Measurements from ENCODE around the gene FUT8. TPM values are rescaled to one million over a fixed set of nuclear protein-coding genes. Genes with fewer than 3 reads are reported as not detected.

The FUT8 gene
- total RNA-seq, 4 donors from 2014 or later, result 5.5 to 25.4 (median 8.8) TPM

DNA sequence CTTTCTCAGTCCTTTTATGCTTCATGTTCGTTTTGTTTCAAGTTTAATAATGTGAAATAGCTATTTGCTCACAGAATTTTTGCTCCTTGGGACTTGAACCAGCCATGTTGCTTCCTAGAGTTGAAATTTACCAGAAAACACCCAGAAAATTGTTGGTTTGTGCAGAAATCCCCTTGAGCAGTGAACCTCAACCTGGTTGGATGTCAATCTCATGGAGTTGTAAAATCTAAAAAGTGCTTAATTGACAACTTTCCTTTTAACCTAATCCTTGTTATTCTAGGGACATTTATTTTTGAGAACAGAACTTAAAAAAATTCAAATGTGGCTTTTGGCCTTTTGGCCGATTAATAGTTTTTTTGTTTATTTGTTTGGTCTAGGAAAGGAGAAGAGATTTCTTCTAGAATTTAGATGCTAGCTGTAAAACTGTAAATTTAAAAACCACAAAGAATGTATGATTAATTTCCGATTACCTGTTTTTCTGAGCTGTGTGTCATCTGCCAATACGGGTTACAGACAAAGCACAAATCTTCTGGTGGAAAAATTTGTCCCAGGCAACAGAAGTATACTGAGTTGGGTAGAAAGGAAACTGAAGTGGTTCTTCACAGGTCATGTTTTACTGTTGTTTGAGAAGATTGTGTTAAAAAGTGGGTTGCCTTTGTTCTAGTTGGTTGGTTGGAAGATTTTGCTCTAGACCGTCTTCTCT, 154.4 kb downstream of the FUT8 start:
- 78 to 87% methylated on average over 5 of the region's 5 CpGs for WGBS, 2 donors

DNA sequence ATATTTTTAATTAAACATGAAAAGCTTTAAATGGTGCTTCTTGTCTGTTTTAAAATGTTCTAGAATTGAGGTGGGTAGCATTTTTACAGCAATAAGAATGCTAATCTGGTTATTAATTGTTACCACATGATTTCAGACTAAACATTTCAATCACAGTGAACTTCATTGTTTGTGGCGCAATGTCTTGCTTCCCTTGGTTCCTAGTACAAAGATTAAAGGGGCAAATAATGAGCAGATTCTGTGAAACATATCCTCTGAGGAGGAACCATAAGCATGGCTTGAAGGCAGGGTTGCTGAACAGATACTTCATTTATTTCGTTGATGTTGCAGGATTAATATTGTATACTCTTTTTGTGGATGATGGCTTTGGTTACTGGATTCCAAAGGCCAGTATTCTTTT, 162.1 kb downstream of the FUT8 start:
- intact Hi-C loops (cut with DNase I), result no loop called here
- H3K27me3 ChIP-seq, result no peaks in the 10 kb centered on the region
- no peak overlapping the region for H3K4me3 ChIP-seq
- no peaks in the 10 kb centered on the region for H3K9me3 ChIP-seq
- H3K36me3 ChIP-seq, result no peaks in the 10 kb centered on the region
- 60 to 69% methylated on average over 2 of the region's 2 CpGs for WGBS, 2 donors
- H3K27ac ChIP-seq, result no peak overlapping the region
- TF ChIP-seq POLR2A (IDR thresholded peaks at IDR 0.05), result no peak
- TF ChIP-seq, protein P1, sequence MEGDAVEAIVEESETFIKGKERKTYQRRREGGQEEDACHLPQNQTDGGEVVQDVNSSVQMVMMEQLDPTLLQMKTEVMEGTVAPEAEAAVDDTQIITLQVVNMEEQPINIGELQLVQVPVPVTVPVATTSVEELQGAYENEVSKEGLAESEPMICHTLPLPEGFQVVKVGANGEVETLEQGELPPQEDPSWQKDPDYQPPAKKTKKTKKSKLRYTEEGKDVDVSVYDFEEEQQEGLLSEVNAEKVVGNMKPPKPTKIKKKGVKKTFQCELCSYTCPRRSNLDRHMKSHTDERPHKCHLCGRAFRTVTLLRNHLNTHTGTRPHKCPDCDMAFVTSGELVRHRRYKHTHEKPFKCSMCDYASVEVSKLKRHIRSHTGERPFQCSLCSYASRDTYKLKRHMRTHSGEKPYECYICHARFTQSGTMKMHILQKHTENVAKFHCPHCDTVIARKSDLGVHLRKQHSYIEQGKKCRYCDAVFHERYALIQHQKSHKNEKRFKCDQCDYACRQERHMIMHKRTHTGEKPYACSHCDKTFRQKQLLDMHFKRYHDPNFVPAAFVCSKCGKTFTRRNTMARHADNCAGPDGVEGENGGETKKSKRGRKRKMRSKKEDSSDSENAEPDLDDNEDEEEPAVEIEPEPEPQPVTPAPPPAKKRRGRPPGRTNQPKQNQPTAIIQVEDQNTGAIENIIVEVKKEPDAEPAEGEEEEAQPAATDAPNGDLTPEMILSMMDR (IDR thresholded peaks at IDR 0.05), result no peak
- DNase-seq, result no peak
- no peaks in the 10 kb centered on the region for H3K4me1 ChIP-seq

More for the DNA sequence above, 154.4 kb downstream of the FUT8 start:
- no peaks in the 10 kb centered on the region for H3K9me3 ChIP-seq
- no peaks in the 10 kb centered on the region for H3K4me1 ChIP-seq
- no peaks in the 10 kb centered on the region for H3K27me3 ChIP-seq
- intact Hi-C loops (cut with DNase I), result no loop called here
- H3K27ac ChIP-seq, result no peak overlapping the region
- no peak overlapping the region for H3K4me3 ChIP-seq
- H3K36me3 ChIP-seq, result peaks cover 0 to under 1% (median 0%) of the 10 kb centered on the region in 3 donors
- no peak for DNase-seq
- no peak for TF ChIP-seq POLR2A (IDR thresholded peaks at IDR 0.05)
- TF ChIP-seq, protein P1 (IDR thresholded peaks at IDR 0.05), result no peak

DNA sequence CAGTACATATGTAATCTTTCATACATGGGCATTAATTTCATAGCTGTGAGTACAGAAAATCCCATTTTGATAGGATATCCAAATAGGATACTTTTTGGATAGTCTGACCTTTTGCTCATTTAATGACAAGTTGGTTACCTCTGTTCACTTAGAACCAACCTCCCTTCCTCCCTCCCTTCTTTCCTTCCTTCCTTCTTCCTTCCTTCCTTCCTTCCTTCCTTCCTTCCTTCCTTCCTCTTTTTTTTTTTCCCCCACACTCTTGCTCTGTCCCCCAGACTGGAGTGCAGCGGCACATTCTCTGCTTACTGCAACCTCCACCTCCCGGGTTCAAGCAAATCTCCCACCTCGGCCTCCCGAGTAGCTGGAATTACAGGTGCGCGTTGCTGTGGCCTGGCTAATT, 162.9 kb downstream of the FUT8 start:
- Histone ChIP-seq H3K4me3 (no peak overlapping the region), H3K36me3 (no peaks in the 10 kb centered on the region), H3K4me1 (no peaks in the 10 kb centered on the region), H3K27ac (no peak overlapping the region), H3K9me3 (no peaks in the 10 kb centered on the region), H3K27me3 (no peaks in the 10 kb centered on the region)
- no peak for DNase-seq
- WGBS, 2 donors, result 90 to 96% methylated on average over 6 of the region's 6 CpGs
- TF ChIP-seq POLR2A (IDR thresholded peaks at IDR 0.05), result no peak
- TF ChIP-seq, protein P1 (IDR thresholded peaks at IDR 0.05), result no peak
- intact Hi-C loops (cut with DNase I), result no loop called here

DNA sequence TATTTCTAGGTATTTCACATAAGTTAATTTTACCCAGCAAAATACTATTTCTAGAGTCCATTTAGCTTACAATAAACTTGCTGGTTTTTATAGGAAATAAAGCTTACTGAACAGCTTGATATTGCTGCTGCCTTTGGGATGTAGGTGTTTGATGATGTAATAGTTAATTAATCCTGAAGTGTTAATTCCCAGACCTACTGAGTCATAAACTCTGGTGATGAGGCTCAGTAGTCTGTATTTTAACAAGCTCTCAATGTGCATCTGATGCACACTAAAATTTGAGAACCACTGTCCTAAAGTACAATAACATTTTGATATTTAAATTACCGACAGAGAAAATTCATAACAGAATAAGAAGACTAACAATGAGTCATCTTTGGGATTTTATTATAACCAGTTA, 168.4 kb downstream of the FUT8 start:
- intact Hi-C loops (cut with DNase I), result no loop called here
- Histone ChIP-seq H3K36me3 (no peaks in the 10 kb centered on the region), H3K27ac (no peak overlapping the region), H3K9me3 (no peaks in the 10 kb centered on the region), H3K4me3 (no peak overlapping the region), H3K4me1 (no peaks in the 10 kb centered on the region), H3K27me3 (no peaks in the 10 kb centered on the region)
- TF ChIP-seq POLR2A (IDR thresholded peaks at IDR 0.05), result no peak
- TF ChIP-seq, protein P1 (IDR thresholded peaks at IDR 0.05), result no peak
- WGBS, 2 donors, result 57 to 58% methylated on average over 1 of the region's 1 CpG
- no peak for DNase-seq

DNA sequence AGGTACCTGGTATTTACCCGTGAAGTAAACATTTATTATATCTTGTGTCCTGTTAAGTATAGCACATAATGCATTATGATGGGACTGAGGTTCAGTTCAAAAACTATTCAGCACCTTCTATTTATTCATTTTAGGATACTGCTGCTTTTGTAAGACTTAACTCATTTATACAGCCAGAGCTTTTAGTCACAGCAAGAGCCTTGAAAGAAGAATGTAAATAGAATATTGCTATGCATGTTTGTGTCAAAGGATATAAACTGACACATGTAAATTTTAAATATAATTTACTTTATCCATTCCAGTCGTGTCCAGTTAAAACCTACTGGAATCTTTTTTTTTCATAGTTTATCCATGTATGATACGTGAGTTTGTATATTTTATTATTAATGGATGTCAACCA, 168.8 kb downstream of the FUT8 start:
- intact Hi-C loops (cut with DNase I), result no loop called here

More for the DNA sequence above, 168.8 kb downstream of the FUT8 start:
- Histone ChIP-seq H3K4me1 (no peaks in the 10 kb centered on the region), H3K27me3 (no peaks in the 10 kb centered on the region), H3K9me3 (no peaks in the 10 kb centered on the region), H3K27ac (no peak overlapping the region), H3K4me3 (no peak overlapping the region), H3K36me3 (no peaks in the 10 kb centered on the region)
- WGBS, 2 donors, result 79% methylated on average over 3 of the region's 3 CpGs
- DNase-seq, result no peak
- TF ChIP-seq POLR2A (IDR thresholded peaks at IDR 0.05), result no peak
- TF ChIP-seq, protein P1 (IDR thresholded peaks at IDR 0.05), result no peak
